Measurements from ENCODE around the gene HBE1.
"Not testable (repeated sequence)": the region's sequence is repeated elsewhere in the genome, so short reads cannot be mapped to it uniquely, and the experiment has no call there.

Gene HBE1

GRCh38 chr11:5253440-5253839 is 16.3 kb downstream of the HBE1 start:
- not testable (repeated sequence) for DNase-seq (ENCODE audit: low read depth in 2 of 2)

- DNase-seq (ENCODE audit: low read depth in 2 of 2): no peak
Observed at GRCh38 chr11:5252919-5253265, 16.9 kb downstream of the HBE1 start.

DNA sequence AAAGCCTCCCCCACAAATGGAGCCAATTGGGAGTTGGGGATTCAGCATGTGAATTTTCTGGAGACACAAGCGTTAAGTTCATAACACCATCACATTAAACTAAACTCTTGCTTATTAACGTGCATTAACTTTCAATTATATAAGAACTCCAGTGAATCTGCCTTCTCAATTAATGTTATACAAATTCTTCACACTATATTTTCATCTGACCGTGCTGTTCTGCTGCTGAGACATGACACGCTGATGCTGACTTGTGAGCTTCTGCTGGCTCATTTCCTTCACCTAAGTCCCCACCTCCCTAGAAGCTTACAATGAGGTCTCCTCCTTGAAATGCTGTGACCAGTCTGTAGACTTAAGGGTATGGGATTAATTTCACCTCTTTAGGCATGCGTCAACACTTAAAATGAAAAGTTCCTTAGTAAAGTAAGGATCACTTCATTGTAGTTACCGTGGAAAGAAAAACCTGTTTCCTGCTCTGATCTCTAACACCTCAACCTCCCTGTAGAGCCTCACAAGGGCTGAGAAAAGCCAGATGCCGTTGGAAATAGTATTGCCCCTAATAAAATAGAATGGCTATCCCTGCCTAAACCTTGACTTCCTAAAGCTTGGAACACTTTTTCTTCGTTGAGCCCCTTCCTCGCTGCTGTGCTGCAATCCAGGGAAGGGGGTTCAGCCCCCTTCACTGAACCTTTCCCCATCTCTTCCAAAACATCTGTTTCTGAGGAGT is 17.4 kb downstream of the HBE1 start:
- DNase-seq (ENCODE audit: low read depth in 2 of 2): no peak

- DNase-seq (ENCODE audit: low read depth in 2 of 2): no peak
Observed at GRCh38 chr11:5251746-5252145, 18.0 kb downstream of the HBE1 start.

DNA sequence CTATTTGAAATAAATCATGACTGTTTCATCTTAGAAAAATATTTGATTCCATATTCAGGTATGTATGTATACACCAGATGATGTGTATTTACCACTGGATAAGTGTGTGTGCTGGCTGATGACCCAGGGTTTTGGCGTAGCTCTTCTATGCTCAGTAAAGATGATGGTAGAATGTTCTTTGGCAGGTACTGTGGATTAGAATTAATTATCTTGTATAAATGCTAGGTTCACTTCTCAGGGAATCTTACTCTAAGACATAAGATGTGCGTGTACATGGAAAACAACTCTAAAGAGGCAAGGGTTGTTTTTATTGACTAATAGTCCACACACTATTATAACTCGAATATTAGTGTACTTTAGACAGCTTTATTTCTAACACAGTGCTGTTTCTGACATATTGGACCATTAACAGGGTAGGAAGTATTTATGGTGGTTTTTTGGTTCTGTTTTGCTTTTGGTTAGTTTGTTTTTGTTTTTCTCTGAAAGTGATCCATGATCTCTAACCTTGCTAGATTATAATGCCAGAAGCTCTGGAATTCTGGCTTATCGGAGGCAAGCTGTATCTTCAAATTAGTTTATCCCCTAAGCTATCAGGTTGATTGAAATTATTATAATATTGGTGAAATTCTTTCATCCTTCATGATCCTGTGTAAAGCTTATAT is 19.1 kb downstream of the HBE1 start:
- no peak for DNase-seq (ENCODE audit: low read depth in 2 of 2)

- not testable (repeated sequence) for DNase-seq (ENCODE audit: low read depth in 2 of 2)
Observed at GRCh38 chr11:5249807-5250396, 19.8 kb downstream of the HBE1 start, which contains the start of gene HBG1. Gene HBG1, minus strand, starts transcription at chr11:5249857. Its CDS starts 53 bp downstream, at chr11:5249804.

- DNase-seq (ENCODE audit: low read depth in 2 of 2): not testable (repeated sequence)
Observed at GRCh38 chr11:5248498-5248897, 21.2 kb downstream of the HBE1 start.

GRCh38 chr11:5247472-5248192 is 22.1 kb downstream of the HBE1 start:
- no peak for DNase-seq (ENCODE audit: low read depth in 2 of 2)

DNA sequence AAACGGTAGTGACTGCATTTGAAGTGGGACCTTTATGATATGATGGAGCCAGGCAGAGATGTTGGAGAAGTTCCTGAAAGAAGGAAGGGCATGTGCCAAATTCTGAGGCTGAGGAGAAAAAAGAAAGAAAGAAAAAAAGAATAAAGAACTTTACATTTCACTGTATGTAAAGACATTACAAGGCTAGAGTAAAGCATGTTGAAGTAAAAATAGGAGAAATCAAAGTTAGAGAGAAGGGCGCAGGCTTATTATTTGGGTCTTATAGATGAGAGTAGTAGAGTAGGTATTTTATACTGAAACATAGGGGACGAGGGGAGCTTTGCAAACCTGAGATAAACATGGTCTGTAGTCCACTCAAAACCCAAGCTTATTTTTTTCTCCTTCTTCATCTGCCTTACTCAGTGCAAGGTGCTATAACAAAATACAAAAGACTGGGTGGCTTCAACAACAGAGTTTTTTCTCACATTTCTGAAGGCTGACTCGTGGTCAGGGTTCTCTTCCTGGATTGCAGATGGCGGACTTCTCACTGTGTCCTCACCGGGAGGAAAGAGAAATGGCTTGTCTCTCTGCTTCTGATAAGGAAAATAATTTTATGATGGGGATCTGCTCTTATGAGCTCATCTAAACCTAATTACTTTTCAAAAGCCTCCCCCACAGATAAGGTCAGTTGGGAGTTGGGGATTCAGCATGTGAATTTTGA is 22.8 kb downstream of the HBE1 start:
- no peak for DNase-seq (ENCODE audit: low read depth in 2 of 2)

- no peak for DNase-seq (ENCODE audit: low read depth in 2 of 2)
Observed at GRCh38 chr11:5245155-5245554, 24.6 kb downstream of the HBE1 start.

GRCh38 chr11:5243816-5244180 is 25.9 kb downstream of the HBE1 start:
- DNase-seq (ENCODE audit: low read depth in 2 of 2): no peak

GRCh38 chr11:5242933-5243815 is 26.6 kb downstream of the HBE1 start:
- DNase-seq (ENCODE audit: low read depth in 2 of 2): no peak

GRCh38 chr11:5242208-5242607 is 27.5 kb downstream of the HBE1 start:
- no peak for DNase-seq (ENCODE audit: low read depth in 2 of 2)

DNA sequence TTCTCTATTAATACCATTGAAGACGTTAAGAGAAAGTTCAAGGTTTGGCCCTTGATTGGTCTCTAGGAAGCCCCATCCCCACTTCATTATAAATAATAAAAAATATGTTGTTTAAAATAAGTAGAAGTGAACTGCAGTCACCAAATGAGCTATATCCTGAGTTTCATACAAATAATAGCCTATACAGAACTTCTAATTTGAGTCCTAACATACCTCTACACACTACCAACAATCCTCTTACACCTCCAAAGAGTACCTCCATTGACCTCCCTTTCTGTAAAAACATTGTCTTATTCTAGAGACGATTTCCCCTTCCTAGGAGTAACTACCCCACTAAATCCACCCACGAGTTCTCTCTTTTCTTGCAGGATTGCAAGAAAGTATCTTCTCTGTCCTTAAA is 28.3 kb downstream of the HBE1 start:
- no peak for DNase-seq (ENCODE audit: low read depth in 2 of 2)

- no peak for DNase-seq (ENCODE audit: low read depth in 2 of 2)
Observed at GRCh38 chr11:5240458-5240857, 29.3 kb downstream of the HBE1 start.

- no peak for DNase-seq (ENCODE audit: low read depth in 2 of 2)
Observed at GRCh38 chr11:5240056-5240455, 29.7 kb downstream of the HBE1 start.

DNA sequence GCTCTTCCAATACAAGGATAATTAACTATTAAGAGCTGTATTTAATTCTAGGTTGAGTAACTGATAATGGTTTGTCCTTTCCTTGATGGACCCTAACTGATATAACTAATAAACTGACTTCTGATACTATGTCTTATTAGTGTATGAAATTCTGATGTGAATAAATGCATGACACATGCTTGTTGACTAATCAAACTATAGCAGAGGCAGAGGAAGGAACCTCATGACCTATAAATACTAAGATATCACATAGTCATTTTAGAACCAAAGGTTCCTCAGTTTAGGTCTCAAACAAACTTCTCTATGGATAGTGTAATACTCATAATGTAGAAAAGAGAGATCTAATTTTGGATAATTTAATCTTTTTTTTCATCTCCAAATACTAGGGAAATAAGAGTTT is 30.7 kb downstream of the HBE1 start:
- DNase-seq (ENCODE audit: low read depth in 2 of 2): no peak

DNA sequence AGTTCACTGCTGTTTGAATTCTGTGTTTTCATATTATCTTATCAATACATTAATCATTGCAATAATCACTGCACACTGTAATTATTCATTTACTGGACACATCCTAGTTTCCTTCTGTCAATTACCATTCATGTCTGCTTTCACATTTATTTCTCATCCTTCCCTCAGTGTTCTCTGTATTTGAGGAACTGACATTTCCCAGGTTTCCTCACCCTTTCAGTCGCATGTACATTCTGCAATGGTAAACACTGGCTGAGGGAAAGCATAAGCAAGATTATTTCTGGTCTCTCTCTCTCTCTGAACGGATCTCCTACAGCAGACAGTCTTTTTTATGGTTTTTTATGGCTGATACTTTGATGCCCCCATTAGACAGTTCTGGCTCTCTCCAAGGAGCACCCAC is 31.3 kb downstream of the HBE1 start:
- DNase-seq (ENCODE audit: low read depth in 2 of 2): no peak

- DNase-seq (ENCODE audit: low read depth in 2 of 2): no peak
Observed at GRCh38 chr11:5237420-5237819, 32.3 kb downstream of the HBE1 start.

- no peak for DNase-seq (ENCODE audit: low read depth in 2 of 2)
Observed at GRCh38 chr11:5235364-5236095, 34.2 kb downstream of the HBE1 start.
